Retinal pigment epithelial cell (primary cell): Measurements from ENCODE around the gene GTF2H4.
"Not testable (repeated sequence)": the region's sequence is repeated elsewhere in the genome, so short reads cannot be mapped to it uniquely, and the experiment has no call there.

ENCODE experiments used
- DNase-seq: peaks from one replicate; pipeline ENCODE4 v3.0.0-alpha.2; 2010; ENCODE audit warnings: low read depth
- H3K4me3 ChIP-seq: 2 replicates; pipeline ENCODE4 v1.5.1; 2011; ENCODE audit warnings: mild to moderate bottlenecking, low read length, control low read depth, moderate library complexity
- TF ChIP-seq, protein P1 (sequence below): conservative IDR thresholded peaks from 2 replicates; pipeline ENCODE4 v1.5.1; 2011; ENCODE audit warnings: low read depth, low read length, control low read depth, inconsistent platforms

The GTF2H4 gene

DNA sequence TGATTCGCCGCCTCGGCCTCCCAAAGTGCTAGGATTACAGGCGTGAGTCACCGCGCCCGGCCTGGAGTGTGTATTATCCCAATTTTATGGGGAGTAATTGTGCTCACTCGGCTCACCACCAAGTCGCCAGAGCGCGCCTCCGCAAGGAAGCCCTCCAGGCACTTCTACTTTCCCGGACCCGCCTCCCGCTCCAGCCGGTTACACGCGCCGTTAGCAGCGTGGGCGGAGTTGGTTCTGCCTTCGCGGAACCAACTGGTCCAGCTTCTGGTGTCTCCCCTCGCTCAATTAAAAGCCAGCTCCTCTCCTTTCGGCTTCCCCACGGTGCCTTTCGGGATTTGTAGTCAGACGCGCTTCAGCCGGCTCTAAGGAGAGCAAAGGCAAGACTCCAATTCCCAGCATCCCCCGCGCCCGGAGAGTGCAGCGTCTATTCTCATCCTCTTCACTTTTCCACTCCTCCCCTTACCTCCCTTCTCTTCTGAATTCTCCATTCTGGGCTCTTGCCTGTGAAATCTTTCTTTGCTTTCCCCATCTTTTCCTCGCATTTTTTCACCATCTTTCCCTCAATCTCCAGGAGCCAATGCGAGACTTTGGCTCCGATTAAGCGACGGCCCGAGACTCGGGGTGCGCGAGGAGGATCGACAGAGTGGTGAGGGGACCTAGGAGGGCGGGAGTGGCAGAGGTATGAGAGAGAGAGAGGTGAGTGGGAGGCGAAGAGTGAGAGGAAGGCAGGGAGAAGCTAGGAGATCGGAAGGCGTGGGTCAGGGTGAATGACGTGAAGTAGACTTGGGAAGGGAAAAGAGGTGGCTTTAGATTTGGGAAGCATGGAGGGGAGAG, at the start of gene GTF2H4:
TSS of gene GTF2H4 (plus strand) at position 450 of the 834 bp plus-strand sequence.
- peak; percentile 93 for DNase-seq
- TF ChIP-seq, protein P1, sequence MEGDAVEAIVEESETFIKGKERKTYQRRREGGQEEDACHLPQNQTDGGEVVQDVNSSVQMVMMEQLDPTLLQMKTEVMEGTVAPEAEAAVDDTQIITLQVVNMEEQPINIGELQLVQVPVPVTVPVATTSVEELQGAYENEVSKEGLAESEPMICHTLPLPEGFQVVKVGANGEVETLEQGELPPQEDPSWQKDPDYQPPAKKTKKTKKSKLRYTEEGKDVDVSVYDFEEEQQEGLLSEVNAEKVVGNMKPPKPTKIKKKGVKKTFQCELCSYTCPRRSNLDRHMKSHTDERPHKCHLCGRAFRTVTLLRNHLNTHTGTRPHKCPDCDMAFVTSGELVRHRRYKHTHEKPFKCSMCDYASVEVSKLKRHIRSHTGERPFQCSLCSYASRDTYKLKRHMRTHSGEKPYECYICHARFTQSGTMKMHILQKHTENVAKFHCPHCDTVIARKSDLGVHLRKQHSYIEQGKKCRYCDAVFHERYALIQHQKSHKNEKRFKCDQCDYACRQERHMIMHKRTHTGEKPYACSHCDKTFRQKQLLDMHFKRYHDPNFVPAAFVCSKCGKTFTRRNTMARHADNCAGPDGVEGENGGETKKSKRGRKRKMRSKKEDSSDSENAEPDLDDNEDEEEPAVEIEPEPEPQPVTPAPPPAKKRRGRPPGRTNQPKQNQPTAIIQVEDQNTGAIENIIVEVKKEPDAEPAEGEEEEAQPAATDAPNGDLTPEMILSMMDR = no peak
- H3K4me3 ChIP-seq = peak within 1 kb of the TSS; percentile 95

DNA sequence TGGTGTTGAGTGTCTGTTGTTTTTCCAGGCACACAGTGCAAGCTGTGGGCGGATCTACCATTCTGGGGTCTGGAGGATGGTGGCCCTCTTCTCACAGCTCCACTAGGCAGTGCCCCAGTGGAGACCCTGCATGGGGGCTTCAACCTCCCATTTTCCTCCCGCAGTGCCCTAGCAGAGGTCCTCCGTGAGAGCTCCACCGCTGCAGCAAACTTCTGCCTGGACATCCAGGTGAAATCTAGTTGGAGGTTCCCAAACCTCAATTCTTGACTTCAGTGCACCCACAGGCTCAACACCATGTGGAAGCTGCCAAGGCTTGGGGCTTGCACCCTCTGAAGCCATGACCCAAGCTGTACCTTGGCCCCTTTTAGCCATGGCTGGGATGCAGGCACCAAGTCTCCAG, 48.3 kb upstream of the GTF2H4 start:
- not testable (repeated sequence) for DNase-seq, H3K4me3 ChIP-seq

DNA sequence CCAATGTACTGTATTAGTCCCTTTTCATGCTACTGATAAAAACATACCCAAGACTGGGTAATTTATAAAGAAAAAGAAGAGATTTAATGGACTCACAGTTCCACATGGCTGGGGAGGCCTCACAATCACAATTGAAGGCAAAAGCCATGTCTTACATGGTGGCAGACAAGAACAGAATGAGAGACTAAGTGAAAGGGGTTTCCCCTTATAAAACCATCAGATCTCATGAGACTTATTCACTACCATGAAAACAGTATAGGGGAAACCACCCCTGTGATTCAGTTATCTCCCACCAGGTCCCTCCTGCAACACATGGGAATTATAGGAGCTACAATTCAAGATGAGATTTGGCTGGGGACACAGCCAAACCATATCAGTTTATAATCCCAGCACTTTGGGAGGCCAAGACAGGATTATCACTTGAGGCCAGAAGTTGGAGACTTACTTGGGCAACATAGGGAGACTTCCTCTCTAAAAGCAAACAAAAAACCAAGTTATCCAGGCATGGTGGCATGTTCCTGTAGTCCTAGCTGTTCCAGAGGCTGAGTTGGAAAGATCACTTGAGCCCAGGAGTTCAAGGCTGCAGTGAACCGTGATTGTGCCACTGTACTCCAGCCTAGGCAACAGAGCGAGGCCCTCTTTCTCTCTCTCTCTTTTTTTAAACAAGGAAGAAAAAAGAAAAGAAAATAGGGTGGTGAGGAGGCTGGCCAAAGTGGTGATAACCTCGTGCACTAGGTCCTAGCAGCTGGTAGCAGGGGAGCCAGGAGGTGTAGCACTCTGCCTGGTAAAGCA, 46.6 kb upstream of the GTF2H4 start:
- DNase-seq = no peak
- H3K4me3 ChIP-seq = no peak overlapping the region
- TF ChIP-seq, protein P1 = no peak

DNA sequence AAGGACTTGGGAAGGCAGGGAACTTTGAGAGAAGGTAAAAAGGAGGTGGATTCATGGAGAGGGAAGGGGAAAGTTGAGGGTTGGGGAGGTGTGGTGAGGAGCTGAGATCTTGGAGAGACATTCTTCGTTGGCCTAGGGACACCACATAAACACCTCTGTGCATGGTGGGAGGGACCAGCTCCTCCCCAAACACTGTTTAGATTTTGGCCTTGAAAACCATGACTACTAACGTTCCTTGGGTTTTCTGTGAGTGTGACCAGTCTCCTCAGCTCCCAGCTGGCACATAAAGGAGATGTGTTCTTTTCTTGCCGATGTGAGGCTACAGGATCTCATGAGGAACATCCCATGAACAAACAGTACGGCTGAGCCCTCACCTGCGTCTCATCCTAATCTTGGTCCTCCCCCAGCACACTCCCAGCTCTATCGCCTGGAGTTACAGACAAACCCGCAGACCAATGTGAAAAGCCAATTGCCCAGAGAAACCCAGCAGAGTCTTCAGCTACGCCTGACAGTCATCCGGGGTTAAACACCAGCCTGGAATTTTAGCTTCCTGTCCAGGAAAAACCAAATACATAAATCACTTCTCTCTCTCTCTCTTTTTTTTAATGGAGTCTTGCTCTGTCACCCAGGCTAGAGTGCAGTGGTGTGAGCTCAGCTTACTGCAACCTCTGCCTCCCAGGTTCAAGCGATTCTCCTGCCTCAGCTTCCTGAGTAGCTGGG, 45.7 kb upstream of the GTF2H4 start:
- TF ChIP-seq, protein P1 = no peak
- no peak for DNase-seq
- H3K4me3 ChIP-seq = no peak overlapping the region

DNA sequence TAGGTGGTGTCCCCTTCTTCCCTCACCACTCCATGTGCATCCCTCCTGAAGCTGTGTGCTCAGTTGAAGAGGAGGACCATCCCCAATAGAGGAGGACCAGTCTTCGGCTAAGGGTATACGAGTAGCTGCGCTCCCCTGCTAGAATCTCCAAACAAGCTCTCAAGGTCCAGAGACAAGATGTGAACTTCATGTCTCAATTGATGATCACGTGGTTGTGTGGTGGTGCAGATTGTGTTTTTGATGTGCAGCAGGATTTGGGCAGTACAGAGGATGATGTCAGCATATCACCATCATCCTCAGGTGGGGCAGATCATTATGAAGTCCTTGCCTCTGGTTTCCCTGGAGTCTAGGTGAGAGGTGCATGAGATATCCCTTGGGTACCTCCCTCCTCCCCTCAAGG, 43.7 kb upstream of the GTF2H4 start:
- TF ChIP-seq, protein P1 = no peak
- DNase-seq = no peak

DNA sequence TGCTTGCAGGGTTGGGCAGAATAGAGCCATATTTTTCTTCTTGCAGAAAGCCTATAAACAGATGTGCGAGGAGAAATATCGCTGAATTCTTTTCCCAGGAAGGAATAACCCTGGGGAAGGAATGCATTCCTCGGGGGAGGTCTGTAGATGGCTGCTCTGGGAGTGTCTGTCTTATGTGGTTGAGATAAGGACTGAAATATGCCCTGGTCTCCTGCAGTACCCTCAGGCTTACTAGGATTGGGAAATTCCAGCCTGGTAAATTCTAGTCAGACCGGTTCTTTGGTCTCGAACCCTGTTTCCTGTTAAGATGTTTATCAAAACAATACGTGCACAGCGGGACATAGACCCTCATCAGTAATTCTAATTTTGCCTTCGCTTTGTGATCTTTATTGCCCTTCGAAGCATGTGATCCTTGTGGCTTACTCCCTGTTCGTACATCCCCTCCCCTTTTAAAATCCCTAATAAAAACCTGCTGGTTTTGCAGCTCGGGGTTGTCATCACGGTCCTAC, 38.7 kb upstream of the GTF2H4 start:
- DNase-seq = not testable (repeated sequence)

More for the DNA sequence above, 43.7 kb upstream of the GTF2H4 start:
- H3K4me3 ChIP-seq = no peak overlapping the region

DNA sequence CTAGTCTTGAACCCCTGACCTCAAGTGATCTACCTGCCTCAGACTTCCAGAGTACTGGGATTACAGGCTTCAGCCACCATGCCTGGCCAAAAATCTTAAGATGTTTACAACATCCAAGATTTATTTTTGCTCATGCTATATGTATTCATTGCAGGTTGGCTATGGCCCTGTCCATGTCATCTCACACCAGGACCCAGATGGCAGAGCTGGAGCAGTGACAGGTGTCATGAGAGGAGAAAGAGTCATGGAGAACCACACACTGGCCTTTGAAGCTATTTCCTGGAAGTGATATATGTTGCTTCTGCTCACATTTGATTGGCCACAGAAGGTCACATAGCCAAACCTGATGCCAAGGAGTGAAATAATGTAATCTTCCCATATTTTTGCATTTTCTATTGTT, 37.5 kb upstream of the GTF2H4 start:
- TF ChIP-seq, protein P1 = no peak
- no peak for DNase-seq
- no peak overlapping the region for H3K4me3 ChIP-seq

More for the DNA sequence above, 38.7 kb upstream of the GTF2H4 start:
- not testable (repeated sequence) for H3K4me3 ChIP-seq
